Medulla oblongata (tissue), 1 donor: Measurements from ENCODE around the gene SLC15A1.

Experiments used
- DNase-seq: peaks from one replicate; pipeline ENCODE4 v3.0.0-alpha.2; 2015; ENCODE audit errors: extremely low spot score

The SLC15A1 gene, protein sequence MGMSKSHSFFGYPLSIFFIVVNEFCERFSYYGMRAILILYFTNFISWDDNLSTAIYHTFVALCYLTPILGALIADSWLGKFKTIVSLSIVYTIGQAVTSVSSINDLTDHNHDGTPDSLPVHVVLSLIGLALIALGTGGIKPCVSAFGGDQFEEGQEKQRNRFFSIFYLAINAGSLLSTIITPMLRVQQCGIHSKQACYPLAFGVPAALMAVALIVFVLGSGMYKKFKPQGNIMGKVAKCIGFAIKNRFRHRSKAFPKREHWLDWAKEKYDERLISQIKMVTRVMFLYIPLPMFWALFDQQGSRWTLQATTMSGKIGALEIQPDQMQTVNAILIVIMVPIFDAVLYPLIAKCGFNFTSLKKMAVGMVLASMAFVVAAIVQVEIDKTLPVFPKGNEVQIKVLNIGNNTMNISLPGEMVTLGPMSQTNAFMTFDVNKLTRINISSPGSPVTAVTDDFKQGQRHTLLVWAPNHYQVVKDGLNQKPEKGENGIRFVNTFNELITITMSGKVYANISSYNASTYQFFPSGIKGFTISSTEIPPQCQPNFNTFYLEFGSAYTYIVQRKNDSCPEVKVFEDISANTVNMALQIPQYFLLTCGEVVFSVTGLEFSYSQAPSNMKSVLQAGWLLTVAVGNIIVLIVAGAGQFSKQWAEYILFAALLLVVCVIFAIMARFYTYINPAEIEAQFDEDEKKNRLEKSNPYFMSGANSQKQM

GRCh38 chr13:98752467-98753290 is at the start of gene SLC15A1:
Gene SLC15A1, minus strand, starts transcription at chr13:98752672. Its CDS starts 74 bp downstream, at chr13:98752598.
- DNase-seq: no peak

DNA sequence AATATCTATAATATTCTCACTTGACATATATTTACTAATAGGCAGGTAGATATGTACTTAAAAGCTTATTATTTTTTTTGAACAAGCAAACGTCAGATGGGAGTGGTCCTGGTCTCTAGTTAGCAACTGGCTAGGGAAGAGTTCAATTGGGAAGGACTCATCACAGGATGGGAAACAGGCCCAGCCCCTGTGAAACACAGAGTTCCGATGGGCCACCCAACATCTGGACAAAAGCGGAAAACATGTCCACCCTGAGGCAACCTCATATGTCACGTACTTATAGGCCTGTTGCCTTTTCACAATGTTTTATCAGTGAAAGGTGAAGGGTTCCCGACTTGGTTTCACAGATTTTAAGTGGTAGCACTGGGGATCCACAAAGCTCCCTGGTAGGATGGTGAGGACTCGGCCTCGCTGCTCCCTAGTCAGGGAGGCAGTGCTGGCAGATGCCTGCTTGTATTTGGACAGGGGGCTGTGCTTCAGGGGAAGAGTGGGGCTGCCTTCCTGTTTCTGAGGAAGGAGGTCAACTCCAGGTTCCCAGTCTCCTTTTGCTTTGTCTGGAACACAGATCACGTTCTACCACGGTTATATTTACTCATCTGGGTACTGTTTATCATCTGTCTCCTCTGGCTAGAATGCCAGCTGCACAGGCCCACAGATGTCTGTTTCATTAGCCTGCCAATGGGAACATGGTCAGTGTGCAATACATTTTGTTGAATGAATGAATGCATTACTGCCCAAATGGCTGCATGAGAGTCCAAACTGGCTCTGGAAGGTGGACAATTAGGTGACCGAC is 49.4 kb upstream of the SLC15A1 start:
- DNase-seq: no peak

GRCh38 chr13:98800078-98800477 is 47.6 kb upstream of the SLC15A1 start:
- no peak for DNase-seq

DNA sequence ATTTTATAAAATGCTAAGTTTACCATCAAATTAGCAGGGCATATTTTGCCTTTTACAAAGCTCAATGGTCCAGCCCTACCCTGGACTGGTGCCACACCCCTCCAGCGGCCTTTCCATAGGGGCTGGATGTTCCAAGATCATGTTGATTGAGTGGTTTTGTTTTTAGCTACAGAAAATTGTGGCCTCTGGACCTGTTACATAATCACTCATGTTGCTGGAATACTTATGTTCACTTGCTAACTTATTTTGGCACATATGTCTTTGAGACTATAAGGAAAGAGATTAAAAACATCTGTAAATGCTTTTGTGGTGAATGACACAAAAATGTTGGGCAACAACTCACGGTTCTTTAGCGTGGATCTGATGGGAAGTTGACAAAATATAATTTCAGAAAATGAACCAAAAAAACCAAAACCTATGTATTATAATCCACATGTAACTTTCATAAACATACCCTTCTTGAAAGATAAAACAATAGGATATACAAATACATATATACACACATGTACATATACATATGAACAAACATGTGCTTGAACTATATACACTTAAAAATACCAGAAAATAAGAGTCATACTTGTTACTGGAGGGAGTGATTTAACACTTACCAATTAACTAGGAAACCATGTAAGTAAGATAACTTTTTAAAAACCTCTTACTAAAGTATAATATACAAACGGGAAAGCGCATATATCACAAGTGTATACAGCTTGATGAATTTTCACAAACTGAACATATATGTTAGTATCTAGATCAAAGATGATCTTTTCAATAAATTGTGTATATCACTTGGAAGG is 46.6 kb upstream of the SLC15A1 start:
- DNase-seq: no peak

GRCh38 chr13:98797456-98797855 is 45.0 kb upstream of the SLC15A1 start:
- no peak for DNase-seq

- DNase-seq: no peak
Observed at GRCh38 chr13:98796798-98797197, 44.3 kb upstream of the SLC15A1 start.

GRCh38 chr13:98796191-98796590 is 43.7 kb upstream of the SLC15A1 start:
- DNase-seq: no peak

- no peak for DNase-seq
Observed at GRCh38 chr13:98795220-98795619, 42.7 kb upstream of the SLC15A1 start.

- DNase-seq: no peak
Observed at GRCh38 chr13:98794498-98794897, 42.0 kb upstream of the SLC15A1 start.

- DNase-seq: no peak
Observed at GRCh38 chr13:98792785-98793495, 40.5 kb upstream of the SLC15A1 start.

- DNase-seq: no peak
Observed at GRCh38 chr13:98792321-98792720, 39.8 kb upstream of the SLC15A1 start.

GRCh38 chr13:98791611-98792010 is 39.1 kb upstream of the SLC15A1 start:
- DNase-seq: no peak

DNA sequence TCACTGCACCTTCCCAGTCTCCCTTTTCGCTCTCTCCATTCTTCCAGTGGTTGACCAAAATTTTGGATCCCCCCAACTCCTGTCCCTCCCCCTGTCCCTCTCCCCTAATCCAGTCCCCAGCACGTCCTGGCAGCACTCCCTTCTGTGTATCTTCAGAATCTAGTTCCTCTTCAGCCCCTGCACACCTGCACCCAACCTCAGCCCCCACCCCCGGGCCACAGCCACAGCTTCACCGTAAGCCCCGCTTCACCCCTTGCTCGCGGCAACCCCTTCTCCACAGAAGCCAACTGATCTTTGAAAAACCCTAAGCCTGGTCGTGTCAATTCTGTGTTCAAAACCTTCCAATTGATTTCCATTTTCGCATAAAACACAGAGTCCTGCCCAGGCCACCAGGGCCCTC is 35.5 kb upstream of the SLC15A1 start:
- DNase-seq: no peak

- DNase-seq: no peak
Observed at GRCh38 chr13:98787173-98787572, 34.7 kb upstream of the SLC15A1 start.

DNA sequence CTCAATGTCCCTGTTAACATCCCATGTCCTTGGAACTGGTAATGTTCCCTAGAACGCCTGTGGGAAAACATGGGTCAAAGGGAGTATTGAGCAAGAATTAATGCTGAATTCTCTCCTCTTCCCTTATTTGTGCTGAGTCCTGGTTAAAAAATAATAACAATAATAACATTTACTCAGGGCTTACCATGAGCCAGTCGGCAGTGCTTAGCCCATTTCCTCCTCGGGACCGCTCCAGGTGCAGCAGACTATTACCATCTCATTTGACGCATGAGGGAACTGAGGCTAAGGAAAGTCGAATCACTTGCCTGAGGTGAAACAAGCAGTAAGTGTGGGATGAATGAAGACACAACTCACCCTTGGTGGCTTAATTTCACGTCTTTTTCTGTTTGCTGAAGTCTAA is 33.6 kb upstream of the SLC15A1 start:
- no peak for DNase-seq

- DNase-seq: no peak
Observed at GRCh38 chr13:98785405-98785804, 32.9 kb upstream of the SLC15A1 start.

DNA sequence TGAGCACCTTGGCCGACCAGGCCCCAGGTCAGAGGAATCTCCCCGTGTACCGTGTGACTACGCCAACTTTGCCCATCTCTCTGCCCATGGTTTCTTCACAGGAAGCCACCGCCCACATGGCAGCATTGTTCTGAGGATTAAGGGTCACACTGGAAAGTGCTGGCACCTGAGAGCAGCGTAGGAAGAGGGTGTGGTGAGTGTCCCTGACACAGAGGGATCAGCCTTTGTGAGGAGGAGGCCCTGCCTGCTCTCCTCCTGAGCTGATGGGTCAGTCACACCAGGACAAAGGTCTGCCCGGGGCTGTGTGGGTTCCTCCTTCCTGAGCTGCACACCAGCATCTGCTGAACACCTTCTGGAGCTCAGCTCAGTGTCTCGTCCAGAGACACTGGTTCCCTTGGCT is 32.2 kb upstream of the SLC15A1 start:
- DNase-seq: no peak

DNA sequence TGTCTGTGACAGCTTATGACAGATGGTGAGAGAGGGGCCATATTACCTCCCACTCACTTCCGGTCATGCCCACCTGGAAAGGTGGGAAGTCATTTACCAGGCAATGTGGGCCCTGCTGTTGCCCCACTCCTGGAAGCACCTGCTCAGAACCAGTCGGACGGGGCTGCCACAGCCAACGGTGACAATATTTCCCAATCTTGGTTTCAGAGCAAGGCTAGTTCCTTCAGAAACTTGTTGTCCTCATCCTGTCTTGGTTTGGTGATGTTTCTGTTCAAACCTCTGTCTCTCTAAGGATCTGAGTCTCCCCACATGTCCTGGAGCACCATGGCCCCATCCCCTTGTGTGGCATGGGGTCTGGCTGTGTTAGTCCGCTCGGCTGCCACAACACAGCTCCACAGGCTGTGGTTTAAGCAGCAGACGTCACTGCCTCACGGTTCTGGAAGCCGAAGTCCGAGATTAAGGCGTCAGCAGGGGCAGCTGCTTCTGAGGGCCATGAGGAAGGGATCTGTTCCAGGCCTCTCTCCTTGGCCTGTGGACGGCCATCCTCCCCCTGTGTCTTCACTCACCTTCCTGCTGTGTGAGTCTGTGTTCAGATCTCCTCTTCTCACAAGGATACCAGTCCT is 31.5 kb upstream of the SLC15A1 start:
- no peak for DNase-seq

- DNase-seq: no peak
Observed at GRCh38 chr13:98782654-98783053, 30.2 kb upstream of the SLC15A1 start.

- no peak for DNase-seq
Observed at GRCh38 chr13:98781905-98782304, 29.4 kb upstream of the SLC15A1 start.
